Measurements from ENCODE around the gene PDGFD. TPM values are rescaled to one million over a fixed set of nuclear protein-coding genes. Genes with fewer than 3 reads are reported as not detected.

Gene PDGFD
- polyA plus RNA-seq, 1 of the 3 experiments (the other 2 are of a cell fraction) = 4.8 TPM

DNA sequence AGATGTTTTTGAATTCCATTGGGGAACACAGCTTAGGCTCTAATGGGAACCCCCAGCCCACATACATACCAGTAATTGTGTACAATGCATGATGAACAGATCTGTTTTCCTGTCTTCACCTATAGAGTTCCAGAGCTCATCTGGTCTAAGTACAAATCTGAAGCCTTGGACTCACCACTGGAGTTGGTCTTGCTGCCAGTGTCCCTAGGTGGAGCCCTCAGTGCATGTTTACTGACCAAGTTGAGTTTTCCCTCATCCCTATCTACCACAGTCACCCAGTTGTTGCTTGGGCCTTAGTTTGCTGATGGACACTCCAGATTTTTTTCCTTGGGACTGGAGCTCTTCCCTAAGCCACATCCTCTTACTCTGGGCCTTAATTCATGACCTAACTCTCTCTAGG lies 286.7 kb downstream of the PDGFD start:
- Histone ChIP-seq H3K9me2 (no peaks in the 10 kb centered on the region), H3F3A (replicated peaks; ENCODE audit: insufficient read depth) (no peaks in the 10 kb centered on the region), H3K79me2 (ENCODE audit: insufficient read depth) (no peaks in the 10 kb centered on the region), H3K9ac (no peak overlapping the region), H3K4me3 (ENCODE audit: low read depth in 2 of 2, low read length in 1 of 2) (no peak overlapping the region), H3K9me3 (no peaks in the 10 kb centered on the region), H3K27ac (ENCODE audit: low read depth in 2 of 2, low read length in 1 of 2) (no peak overlapping the region), H3K4me2 (no peak overlapping the region), H3K36me3 (replicated peaks in 1 of 2; ENCODE audit: control insufficient read depth in 1 of 2, insufficient read depth in 2 of 2, low read length in 1 of 2) (no peaks in the 10 kb centered on the region), H3K27me3 (ENCODE audit: insufficient read depth) (no peaks in the 10 kb centered on the region), H4K20me1 (ENCODE audit: insufficient read depth) (no peaks in the 10 kb centered on the region), H2AFZ (ENCODE audit: low read depth) (no peak overlapping the region), H3K4me1 (ENCODE audit: control insufficient read depth in 1 of 2, insufficient read depth in 2 of 2, low read depth in 1 of 2, low read length in 1 of 2) (no peaks in the 10 kb centered on the region)
- DNase-seq = no peak
- TF ChIP-seq, protein P1, sequence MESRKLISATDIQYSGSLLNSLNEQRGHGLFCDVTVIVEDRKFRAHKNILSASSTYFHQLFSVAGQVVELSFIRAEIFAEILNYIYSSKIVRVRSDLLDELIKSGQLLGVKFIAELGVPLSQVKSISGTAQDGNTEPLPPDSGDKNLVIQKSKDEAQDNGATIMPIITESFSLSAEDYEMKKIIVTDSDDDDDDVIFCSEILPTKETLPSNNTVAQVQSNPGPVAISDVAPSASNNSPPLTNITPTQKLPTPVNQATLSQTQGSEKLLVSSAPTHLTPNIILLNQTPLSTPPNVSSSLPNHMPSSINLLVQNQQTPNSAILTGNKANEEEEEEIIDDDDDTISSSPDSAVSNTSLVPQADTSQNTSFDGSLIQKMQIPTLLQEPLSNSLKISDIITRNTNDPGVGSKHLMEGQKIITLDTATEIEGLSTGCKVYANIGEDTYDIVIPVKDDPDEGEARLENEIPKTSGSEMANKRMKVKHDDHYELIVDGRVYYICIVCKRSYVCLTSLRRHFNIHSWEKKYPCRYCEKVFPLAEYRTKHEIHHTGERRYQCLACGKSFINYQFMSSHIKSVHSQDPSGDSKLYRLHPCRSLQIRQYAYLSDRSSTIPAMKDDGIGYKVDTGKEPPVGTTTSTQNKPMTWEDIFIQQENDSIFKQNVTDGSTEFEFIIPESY (IDR thresholded peaks at IDR 0.05; ENCODE audit: borderline replicate concordance, low read depth) = no peak
- TF ChIP-seq, protein P2, sequence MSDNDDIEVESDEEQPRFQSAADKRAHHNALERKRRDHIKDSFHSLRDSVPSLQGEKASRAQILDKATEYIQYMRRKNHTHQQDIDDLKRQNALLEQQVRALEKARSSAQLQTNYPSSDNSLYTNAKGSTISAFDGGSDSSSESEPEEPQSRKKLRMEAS (IDR thresholded peaks at IDR 0.05; ENCODE audit: low read depth) = no peak
- TF ChIP-seq SMC3 (IDR thresholded peaks at IDR 0.05; ENCODE audit: low read depth, low read length) (0 out of 2 replicates have a peak, but pooled peaks have one; percentile 13), POLR2AphosphoS5 (IDR thresholded peaks at IDR 0.05; ENCODE audit: low read depth, low read length) (no peak), RAD21 (IDR thresholded peaks at IDR 0.05; ENCODE audit: low read length) (peak; percentile 41), RFX5 (IDR thresholded peaks at IDR 0.05; ENCODE audit: low read length) (no peak)
- ChIA-PET CTCF (interaction anchor here (0.9 to 2.0 kb wide), 5 partner anchors 10 to 1986 kb away, joined by 3 to 5 read pairs (median 3); no protein-coding TSS in a partner anchor), POLR2A (no interaction called here)

DNA sequence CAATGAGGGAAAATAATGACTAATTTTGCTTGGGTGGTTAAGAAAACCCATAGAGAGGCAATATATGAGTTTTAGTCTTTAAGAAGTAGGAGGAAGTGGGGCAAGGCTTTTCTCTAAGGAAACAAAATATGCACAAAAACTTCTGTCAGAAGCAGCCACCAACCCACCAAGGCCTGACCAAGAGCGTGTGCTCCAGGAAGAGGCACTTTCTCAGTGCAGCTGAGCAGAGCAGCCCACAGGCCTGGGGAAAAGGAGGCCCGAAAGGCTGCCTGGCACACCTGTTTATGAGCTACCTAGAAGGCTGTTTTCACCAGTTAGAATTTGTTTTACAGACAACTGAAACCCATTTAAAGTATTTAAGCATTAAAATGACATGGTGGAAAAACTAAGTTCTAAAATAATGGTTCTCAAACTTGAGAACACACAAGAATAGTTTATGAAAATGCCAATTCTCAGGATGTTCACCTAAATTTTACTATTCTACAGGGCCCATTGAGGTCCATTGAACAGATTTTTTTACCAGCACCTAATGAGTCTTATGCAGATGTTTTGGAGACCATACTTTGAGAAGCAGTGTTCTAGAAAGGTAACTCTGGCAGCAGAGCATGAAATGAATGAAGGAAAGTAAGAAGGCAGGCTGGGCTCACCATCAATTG lies 288.0 kb downstream of the PDGFD start:
- DNase-seq = no peak
- H3K4me2 ChIP-seq = no peak overlapping the region
- H3K9ac ChIP-seq = no peak overlapping the region
- ChIA-PET CTCF (no interaction called here), POLR2A (no interaction called here)
- 83% methylated on average over 1 of the region's 2 CpGs for WGBS (ENCODE audit: low lambda C conversion rate)
- H3K36me3 ChIP-seq (replicated peaks in 1 of 2; ENCODE audit: control insufficient read depth in 1 of 2, insufficient read depth in 2 of 2, low read length in 1 of 2) = no peaks in the 10 kb centered on the region
- H3K9me3 ChIP-seq = no peaks in the 10 kb centered on the region
- no peak overlapping the region for H3K4me3 ChIP-seq (ENCODE audit: low read depth in 2 of 2, low read length in 1 of 2)
- no peaks in the 10 kb centered on the region for H3K4me1 ChIP-seq (ENCODE audit: control insufficient read depth in 1 of 2, insufficient read depth in 2 of 2, low read depth in 1 of 2, low read length in 1 of 2)
- H3K27ac ChIP-seq (ENCODE audit: low read depth in 2 of 2, low read length in 1 of 2) = no peak overlapping the region
- TF ChIP-seq, protein P2 (IDR thresholded peaks at IDR 0.05; ENCODE audit: low read depth) = no peak
- TF ChIP-seq FOXJ3 (CRISPR knock-in tag; IDR thresholded peaks at IDR 0.05) = no peak
- TF ChIP-seq, protein P3, sequence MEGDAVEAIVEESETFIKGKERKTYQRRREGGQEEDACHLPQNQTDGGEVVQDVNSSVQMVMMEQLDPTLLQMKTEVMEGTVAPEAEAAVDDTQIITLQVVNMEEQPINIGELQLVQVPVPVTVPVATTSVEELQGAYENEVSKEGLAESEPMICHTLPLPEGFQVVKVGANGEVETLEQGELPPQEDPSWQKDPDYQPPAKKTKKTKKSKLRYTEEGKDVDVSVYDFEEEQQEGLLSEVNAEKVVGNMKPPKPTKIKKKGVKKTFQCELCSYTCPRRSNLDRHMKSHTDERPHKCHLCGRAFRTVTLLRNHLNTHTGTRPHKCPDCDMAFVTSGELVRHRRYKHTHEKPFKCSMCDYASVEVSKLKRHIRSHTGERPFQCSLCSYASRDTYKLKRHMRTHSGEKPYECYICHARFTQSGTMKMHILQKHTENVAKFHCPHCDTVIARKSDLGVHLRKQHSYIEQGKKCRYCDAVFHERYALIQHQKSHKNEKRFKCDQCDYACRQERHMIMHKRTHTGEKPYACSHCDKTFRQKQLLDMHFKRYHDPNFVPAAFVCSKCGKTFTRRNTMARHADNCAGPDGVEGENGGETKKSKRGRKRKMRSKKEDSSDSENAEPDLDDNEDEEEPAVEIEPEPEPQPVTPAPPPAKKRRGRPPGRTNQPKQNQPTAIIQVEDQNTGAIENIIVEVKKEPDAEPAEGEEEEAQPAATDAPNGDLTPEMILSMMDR (IDR thresholded peaks at IDR 0.05) = no peak
- TF ChIP-seq FOSL2 (IDR thresholded peaks at IDR 0.05; ENCODE audit: borderline replicate concordance, low read depth) = no peak
- TF ChIP-seq MXI1 (IDR thresholded peaks at IDR 0.05; ENCODE audit: low read depth, low read length) = no peak
- no peak for TF ChIP-seq EZH2phosphoT487 (IDR thresholded peaks at IDR 0.05; ENCODE audit: borderline replicate concordance, low read depth)
- TF ChIP-seq CHD2 (IDR thresholded peaks at IDR 0.05; ENCODE audit: low read length, partially characterized antibody) = no peak
- H3F3A ChIP-seq (replicated peaks; ENCODE audit: insufficient read depth) = no peaks in the 10 kb centered on the region
- no peak overlapping the region for H2AFZ ChIP-seq (ENCODE audit: low read depth)
- no peaks in the 10 kb centered on the region for H4K20me1 ChIP-seq (ENCODE audit: insufficient read depth)
- H3K79me2 ChIP-seq (ENCODE audit: insufficient read depth) = no peaks in the 10 kb centered on the region
- H3K27me3 ChIP-seq (ENCODE audit: insufficient read depth) = no peaks in the 10 kb centered on the region
- H3K9me2 ChIP-seq = no peaks in the 10 kb centered on the region
